ENCODE data around the gene AMACR. TPM values are rescaled to one million over a fixed set of nuclear protein-coding genes. Genes with fewer than 3 reads are reported as not detected.

AMACR gene
- total and polyA plus RNA-seq, 9 of the 15 experiments (the other 6 are each of a cell fraction or from before 2014, with no cell fraction given), result 0.72 to 4.6 (median 4.0) TPM

GRCh38 chr5:33969572-33970452 lies 38.0 kb downstream of the AMACR start (continued):
- 0 out of 2 replicates have a peak, but pooled peaks have one; percentile 21 for TF ChIP-seq KLF16 (IDR thresholded peaks at IDR 0.05)

DNA sequence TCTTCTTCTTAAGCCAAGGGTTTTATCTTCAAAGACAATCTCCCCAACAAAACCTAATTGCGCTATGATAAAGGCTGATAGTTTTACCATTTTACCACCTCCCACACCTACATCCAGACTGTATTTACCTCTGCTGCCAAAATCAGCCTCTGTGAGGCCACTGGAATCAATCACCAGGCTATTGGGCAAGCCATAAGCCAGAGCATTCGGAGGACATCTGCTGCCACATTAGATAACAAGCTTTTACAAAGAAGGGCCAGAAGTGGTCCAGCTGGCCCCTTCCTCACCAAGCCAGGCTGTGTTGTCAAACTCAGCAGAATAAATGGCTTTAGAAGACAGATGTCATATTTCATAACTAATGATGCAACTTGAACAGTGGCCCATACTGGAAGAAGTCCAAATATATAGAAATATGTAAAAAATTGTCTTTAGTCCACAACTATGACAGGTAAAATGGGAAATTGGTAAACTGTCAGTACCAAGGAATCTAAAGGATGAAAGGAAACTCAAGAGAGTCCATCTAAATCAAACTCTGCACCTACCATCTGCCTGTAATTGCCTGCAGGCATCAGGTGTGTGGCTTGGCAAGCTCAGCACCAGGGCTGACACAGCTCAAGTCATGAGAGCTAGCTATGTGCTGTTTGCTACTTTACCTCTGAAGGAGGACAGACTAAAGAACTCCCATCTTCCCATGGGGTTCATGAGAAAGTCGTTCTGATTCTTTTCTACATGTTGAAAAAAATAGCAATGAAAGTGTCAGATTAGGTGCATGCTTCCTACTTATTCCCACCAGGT lies 39.4 kb downstream of the AMACR start:
- Histone ChIP-seq H3K36me3 (ENCODE audit: control insufficient read depth, insufficient read depth, low read length) (no peaks in the 10 kb centered on the region), H3K4me3 (no peak overlapping the region), H2AFZ (ENCODE audit: low read depth, low read length) (no peak overlapping the region), H3K4me1 (replicated peaks in 1 of 2; ENCODE audit: control insufficient read depth in 2 of 2, insufficient read depth in 2 of 2, low read length in 2 of 2) (no peaks in the 10 kb centered on the region), H3K9me3 (replicated peaks; ENCODE audit: control insufficient read depth, insufficient read depth, low read depth, low read length) (no peaks in the 10 kb centered on the region), H3K27ac (ENCODE audit: extremely low read depth, low read depth, low read length) (no peak overlapping the region), H3K27me3 (ENCODE audit: control insufficient read depth in 2 of 2, insufficient read depth in 2 of 2, low read length in 2 of 2) (0 out of 5 replicates have a peak, but pooled peaks cover 0 to 2% of the 10 kb centered on the region in 2 experiments), H3K9ac (ENCODE audit: insufficient read depth in 1 of 2, low read depth in 2 of 2, low read length in 2 of 2) (no peak overlapping the region), H3K4me2 (ENCODE audit: insufficient read depth, low read length) (no peak overlapping the region), H3K79me2 (ENCODE audit: control insufficient read depth, insufficient read depth, low read length) (no peaks in the 10 kb centered on the region), H4K20me1 (replicated peaks; ENCODE audit: control insufficient read depth, insufficient read depth, low read length) (no peaks in the 10 kb centered on the region), H3K9me1 (ENCODE audit: control insufficient read depth, insufficient read depth, low read length) (no peaks in the 10 kb centered on the region)
- intact Hi-C loops (cut with micrococcal nuclease), result no loop called here
- WGBS (ENCODE audit: insufficient coverage, low coverage, missing lambda C conversion rate), result 0% methylated on average over 3 of the region's 3 CpGs
- BruUV-seq (replicated peaks), result no TSS peak
- ChIA-PET CTCF (ENCODE audit: low intra/inter-chr PET ratio) (interaction anchor here (0.7 kb wide), 1 partner anchor 929 kb away, joined by 3 read pairs; no protein-coding TSS in a partner anchor), POLR2A (interaction anchor here (0.7 to 2.0 kb wide), 2 partner anchors 11 to 113 kb away, joined by 3 to 6 read pairs; no protein-coding TSS in a partner anchor)
- no peak for FAIRE-seq
- DNase-seq (ENCODE audit: extremely low read depth in 1 of 4, low spot score in 3 of 4), result no peak
- in situ Hi-C loops (cut with MboI), result no loop called here
- ATAC-seq, result no peak
- TF ChIP-seq TFE3 (CRISPR knock-in tag; IDR thresholded peaks at IDR 0.05) (no peak), ARNT (IDR thresholded peaks at IDR 0.05) (no peak), MIER1 (IDR thresholded peaks at IDR 0.05; ENCODE audit: low read depth) (no peak), ZNF134 (CRISPR knock-in tag; conservative IDR thresholded peaks at IDR 0.05) (no peak), PHF8 (IDR thresholded peaks at IDR 0.05; ENCODE audit: borderline replicate concordance, low read length) (no peak), HNRNPK (IDR thresholded peaks at IDR 0.05; ENCODE audit: low read depth, low read length, poor library complexity, severe bottlenecking) (no peak), ZC3H4 (CRISPR knock-in tag; IDR thresholded peaks at IDR 0.05; ENCODE audit: borderline replicate concordance) (no peak), RFX7 (CRISPR knock-in tag; IDR thresholded peaks at IDR 0.05) (no peak), NRF1 (conservative IDR thresholded peaks at IDR 0.05 in 1 of 2, IDR thresholded peaks at IDR 0.05 in 1 of 2) (no peak), ZNF655 (CRISPR knock-in tag; IDR thresholded peaks at IDR 0.05) (no peak), MLX (CRISPR knock-in tag; conservative IDR thresholded peaks at IDR 0.05) (no peak)
- TF ChIP-seq, protein P1, sequence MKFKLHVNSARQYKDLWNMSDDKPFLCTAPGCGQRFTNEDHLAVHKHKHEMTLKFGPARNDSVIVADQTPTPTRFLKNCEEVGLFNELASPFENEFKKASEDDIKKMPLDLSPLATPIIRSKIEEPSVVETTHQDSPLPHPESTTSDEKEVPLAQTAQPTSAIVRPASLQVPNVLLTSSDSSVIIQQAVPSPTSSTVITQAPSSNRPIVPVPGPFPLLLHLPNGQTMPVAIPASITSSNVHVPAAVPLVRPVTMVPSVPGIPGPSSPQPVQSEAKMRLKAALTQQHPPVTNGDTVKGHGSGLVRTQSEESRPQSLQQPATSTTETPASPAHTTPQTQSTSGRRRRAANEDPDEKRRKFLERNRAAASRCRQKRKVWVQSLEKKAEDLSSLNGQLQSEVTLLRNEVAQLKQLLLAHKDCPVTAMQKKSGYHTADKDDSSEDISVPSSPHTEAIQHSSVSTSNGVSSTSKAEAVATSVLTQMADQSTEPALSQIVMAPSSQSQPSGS (CRISPR knock-in tag; IDR thresholded peaks at IDR 0.05), result no peak

All from K562 (cell line).